GM12878 (cell line): ENCODE results near the gene AGT. TPM values are rescaled to one million over a fixed set of nuclear protein-coding genes. Genes with fewer than 3 reads are reported as not detected.

Experiments used
- ATAC-seq: fragments of 200-7000 bp; cut with Tn5 transposase; 3 replicates; pipeline ENCODE4 v1.9.1; 2020; ENCODE audit warnings: mild to moderate bottlenecking, moderate library complexity
- BruUV-seq: library from RNA; stranded (reverse); fragments of 400-500 nt; replicated peaks from 2 replicates; lab custom pipeline; 2021; lab: Mats Ljungman, UMichigan
- CTCF ChIA-PET: fragments of 300-600 bp; sonication (Branson Sonifier 250); formaldehyde crosslinking; extraction: SDS; loops from one replicate; lab custom pipeline; 2021; ENCODE audit warnings: inconsistent platforms; lab: Yijun Ruan, JAX
- POLR2A ChIA-PET: fragments of 350-600 bp; formaldehyde crosslinking; extraction: SDS; loops from one replicate; lab custom pipeline; 2021; ENCODE audit warnings: inconsistent platforms; lab: Charles Lee
- RAD21 ChIA-PET: fragments of 300-600 bp; sonication (Branson Sonifier 250); formaldehyde crosslinking; loops from one replicate; lab custom pipeline; 2023; ENCODE audit warnings: antibody characterized with exemption; ENCODE audit not compliant: unreplicated experiment; lab: Charles Lee
- SMC1A ChIA-PET: fragments of 300-600 bp; sonication (Branson Sonifier 250); formaldehyde crosslinking; loops from one replicate; lab custom pipeline; 2023; ENCODE audit not compliant: unreplicated experiment, uncharacterized antibody; lab: Charles Lee
- DNase-seq: peaks from one replicate; pipeline ENCODE4 v3.0.0-alpha.2; 2011; ENCODE audit warnings: low read depth, low spot score
- FAIRE-seq: peaks from 3 replicates; lab custom pipeline; 2011; peaks lifted over from hg19 to GRCh38; lab: Jason Lieb, UNC
- H2AFZ ChIP-seq: 2 replicates; pipeline ENCODE4 v1.6.0; 2011; ENCODE audit warnings: low read depth, low read length, control low read depth; ENCODE audit not compliant: control insufficient read depth
- H3K27ac ChIP-seq: 2 replicates; pipeline ENCODE4 v1.5.1; 2011; ENCODE audit warnings: control low read depth; ENCODE audit not compliant: control insufficient read depth, insufficient read depth
- H3K27me3 ChIP-seq, 2 experiments: replicated peaks in 1 of 2; 2 replicates each; pipeline versions ENCODE4 v1.6.0 to v1.6.1; 2011; ENCODE audit warnings: low read length in 1 of 2; ENCODE audit not compliant: control insufficient read depth in 2 of 2, insufficient read depth in 2 of 2
- H3K36me3 ChIP-seq, 2 experiments: 2 replicates each; pipeline ENCODE4 v1.5.1; 2011; ENCODE audit warnings: low read length in 1 of 2; ENCODE audit not compliant: control insufficient read depth in 2 of 2, insufficient read depth in 2 of 2
- H3K4me1 ChIP-seq: 2 replicates; pipeline ENCODE4 v1.6.1; 2011; ENCODE audit warnings: mild to moderate bottlenecking, low read length, moderate library complexity, mixed read lengths; ENCODE audit not compliant: control insufficient read depth, insufficient read depth
- H3K4me2 ChIP-seq: 2 replicates; pipeline ENCODE4 v1.6.0; 2011; ENCODE audit warnings: control low read depth; ENCODE audit not compliant: control insufficient read depth, insufficient read depth
- H3K4me3 ChIP-seq: fragments of 200-600 bp; sonication (generic); 2 replicates; pipeline ENCODE4 v1.5.1; 2016
- H3K79me2 ChIP-seq: 2 replicates; pipeline ENCODE4 v1.6.0; 2011; ENCODE audit warnings: low read length; ENCODE audit not compliant: control insufficient read depth, insufficient read depth
- H3K9ac ChIP-seq: 2 replicates; pipeline ENCODE4 v1.8.0; 2011; ENCODE audit warnings: low read length, control low read depth, mixed read lengths; ENCODE audit not compliant: control insufficient read depth, insufficient read depth
- H3K9me3 ChIP-seq: replicated peaks from 3 replicates; pipeline ENCODE4 v1.5.1; 2011; ENCODE audit warnings: mild to moderate bottlenecking, low read length; ENCODE audit not compliant: control insufficient read depth, insufficient read depth
- H4K20me1 ChIP-seq: 2 replicates; pipeline ENCODE4 v1.6.0; 2011; ENCODE audit not compliant: control insufficient read depth, insufficient read depth
- BCLAF1 ChIP-seq: fragments of 450-650 bp; IDR thresholded peaks from 2 replicates; pipeline ENCODE4 v1.6.1; 2017; ENCODE audit warnings: antibody characterized with exemption, mild to moderate bottlenecking, moderate library complexity
- BHLHE40 ChIP-seq, 2 experiments: fragments of 450-650 bp in 1 of 2; IDR thresholded peaks; 2 replicates each; pipeline ENCODE4 v1.6.1; 2011 to 2017; ENCODE audit warnings: low read depth in 2 of 2, borderline replicate concordance in 1 of 2, improper control_type of control experiment in 1 of 2, low read length in 1 of 2, mild to moderate bottlenecking in 1 of 2
- CBFB ChIP-seq: IDR thresholded peaks from 2 replicates; pipeline ENCODE4 v1.6.1; 2016; ENCODE audit warnings: antibody characterized with exemption, low read depth
- CREM ChIP-seq: IDR thresholded peaks from 2 replicates; pipeline ENCODE4 v1.6.1; 2014; ENCODE audit warnings: antibody characterized with exemption, low read depth
- GABPA ChIP-seq: IDR thresholded peaks from 2 replicates; pipeline ENCODE4 v1.6.1; 2014; ENCODE audit warnings: antibody characterized with exemption, low read depth, mild to moderate bottlenecking, inconsistent platforms
- KDM1A ChIP-seq: fragments of 200-600 bp; sonication (generic); IDR thresholded peaks from 2 replicates; pipeline ENCODE4 v1.6.1; 2016; ENCODE audit warnings: borderline replicate concordance
- MEF2A ChIP-seq: IDR thresholded peaks from 2 replicates; pipeline ENCODE4 v1.6.1; 2011; ENCODE audit warnings: low read depth, mild to moderate bottlenecking, low read length, moderate library complexity; ENCODE audit not compliant: insufficient read depth
- NBN ChIP-seq: fragments of 450-650 bp; IDR thresholded peaks from 2 replicates; pipeline ENCODE4 v1.6.1; 2016
- NFXL1 ChIP-seq: fragments of 450-650 bp; IDR thresholded peaks from 2 replicates; pipeline ENCODE4 v1.6.1; 2017; ENCODE audit warnings: antibody characterized with exemption, mild to moderate bottlenecking, borderline replicate concordance
- PAX5 ChIP-seq: IDR thresholded peaks from 2 replicates; pipeline ENCODE4 v1.6.1; 2011; ENCODE audit warnings: low read depth, low read length, borderline replicate concordance
- RBBP5 ChIP-seq: fragments of 200-600 bp; sonication (generic); conservative IDR thresholded peaks from 2 replicates; pipeline ENCODE4 v1.6.1; 2016
- RELB ChIP-seq: fragments of 450-650 bp; IDR thresholded peaks from 2 replicates; pipeline ENCODE4 v1.6.1; 2017; ENCODE audit warnings: low read depth, mild to moderate bottlenecking, moderate library complexity
- SMAD5 ChIP-seq: IDR thresholded peaks from 2 replicates; pipeline ENCODE4 v1.6.1; 2016; ENCODE audit warnings: antibody characterized with exemption, low read depth
- TCF7 ChIP-seq: IDR thresholded peaks from 2 replicates; pipeline ENCODE4 v1.6.1; 2014; ENCODE audit warnings: antibody characterized with exemption, borderline replicate concordance
- ZBTB40 ChIP-seq: fragments of 450-650 bp; IDR thresholded peaks from 2 replicates; pipeline ENCODE4 v1.6.1; 2016; ENCODE audit warnings: mild to moderate bottlenecking, moderate library complexity, borderline replicate concordance
- ZNF217 ChIP-seq: fragments of 450-650 bp; IDR thresholded peaks from 2 replicates; pipeline ENCODE4 v1.6.1; 2017; ENCODE audit warnings: antibody characterized with exemption, mild to moderate bottlenecking
- WGBS: methylation state at CpG from one replicate; pipeline ENCODE4 v1.1.6; 2016; ENCODE audit warnings: low lambda C conversion rate; ENCODE audit not compliant: insufficient replicate concordance, insufficient coverage; ENCODE audit errors: missing lambda C conversion rate; 5-methylcytosine and 5-hydroxymethylcytosine counted together
- in situ Hi-C: fragments of 300-500 bp; cut with MboI; formaldehyde crosslinking; loops from 9 replicates; pipeline ENCODE4 v1.14.3; 2018; ENCODE audit warnings: mixed read lengths
- intact Hi-C: fragments of 100-400 bp; cut with micrococcal nuclease; formaldehyde crosslinking; loops from one replicate; pipeline ENCODE4 v1.14.2; 2022; ENCODE audit not compliant: unreplicated experiment
- polyA plus RNA-seq, 11 experiments: library from polyadenylated mRNA; depleted of rRNA in 4 of 11; unstranded in 6 of 11; stranded (reverse) in 5 of 11; fragments of >200 nt; fragmentation: Nextera tagmentation in 4 of 11; fragmentation: Illumina TruSeq in 1 of 11; extraction: Ambion mirVana in 4 of 11; extraction: Trizol in 1 of 11; gene quantifications; 1 replicate in 1 of 11; 2 replicates in 10 of 11; pipeline versions ENCODE4 v1.2.1 to v1.2.3, GENCODE V29; 2011 to 2016; ENCODE audit warnings: inconsistent platforms in 2 of 11, missing spikeins in 2 of 11, low read depth in 1 of 11
- total RNA-seq, 4 experiments: library from RNA; depleted of rRNA in 3 of 4; stranded (reverse); fragments of >200 nt in 3 of 4; fragmentation: Illumina TruSeq in 1 of 4; extraction: Trizol in 1 of 4; gene quantifications; 2 replicates each; pipeline versions ENCODE4 v1.2.1 to v1.2.3, GENCODE V29; 2013 to 2021

Gene AGT
- total and polyA plus RNA-seq, 10 of the 15 experiments (the other 5 are each of a cell fraction or from before 2014, with no cell fraction given) = 0.69 TPM; not detected in 9

GRCh38 chr1:230668227-230668626, 45.7 kb downstream of the AGT start (continued):
- TF ChIP-seq MEF2A (no peak), ZBTB40 (no peak), KDM1A (no peak)

GRCh38 chr1:230661976-230662375, 51.9 kb downstream of the AGT start:
- intact Hi-C loops = no loop called here
- ChIA-PET RAD21 (no interaction called here), SMC1A (interaction anchor here (1.4 kb wide), 1 partner anchor 19 kb away, joined by 3 read pairs; the partner anchor contains the start of gene COG2), CTCF (no interaction called here), POLR2A (no interaction called here)
- in situ Hi-C loops = no loop called here
- BruUV-seq = no TSS peak
- H3K79me2 ChIP-seq = no peaks in the 10 kb centered on the region
- 80% methylated on average over 4 of the region's 4 CpGs for WGBS
- ATAC-seq (no peak), FAIRE-seq (no peak), DNase-seq (no peak)
- H3K4me3 ChIP-seq = no peak overlapping the region
- no peaks in the 10 kb centered on the region for H3K9me3 ChIP-seq
- H3K4me1 ChIP-seq = no peaks in the 10 kb centered on the region
- H3K27ac ChIP-seq = no peak overlapping the region
- H2AFZ ChIP-seq = no peak overlapping the region
- H3K27me3 ChIP-seq = no peaks in the 10 kb centered on the region
- H4K20me1 ChIP-seq = no peaks in the 10 kb centered on the region
- H3K9ac ChIP-seq = no peak overlapping the region
- no peak overlapping the region for H3K4me2 ChIP-seq
- peaks cover 9 to 12% of the 10 kb centered on the region in 2 experiments for H3K36me3 ChIP-seq
- TF ChIP-seq RELB (no peak), PAX5 (no peak), TCF7 (no peak), KDM1A (no peak), BHLHE40 (IDR thresholded peaks at IDR 0.05; ENCODE audit: borderline replicate concordance in 1 of 2, low read depth in 2 of 2, low read length in 1 of 2) (no peak), SMAD5 (no peak), CBFB (no peak), CREM (no peak), ZNF217 (no peak), RBBP5 (no peak), NBN (no peak), BCLAF1 (no peak), NFXL1 (no peak), GABPA (no peak)
